Measurements from ENCODE around the gene SLC27A5. TPM values are rescaled to one million over a fixed set of nuclear protein-coding genes. Genes with fewer than 3 reads are reported as not detected.
A peak's percentile ranks its signal among the peaks of the same experiment; 100 is the strongest.

The SLC27A5 gene
- total and polyA plus RNA-seq, 2 of the 13 experiments (the other 11 are each of a cell fraction or from before 2014, with no cell fraction given): 30.3 to 40.2 TPM

- TF ChIP-seq HBP1 (CRISPR knock-in tag; IDR thresholded peaks at IDR 0.05; ENCODE audit: low read depth): no peak
- TF ChIP-seq PLSCR1 (CRISPR knock-in tag; IDR thresholded peaks at IDR 0.05; ENCODE audit: borderline replicate concordance): no peak
- no peak for TF ChIP-seq ARID5B (CRISPR knock-in tag; IDR thresholded peaks at IDR 0.05)
- peak; percentile 40 for TF ChIP-seq REPIN1 (CRISPR knock-in tag; IDR thresholded peaks at IDR 0.05; ENCODE audit: borderline replicate concordance, low read depth)
- no peak for TF ChIP-seq MXD1 (CRISPR knock-in tag; IDR thresholded peaks at IDR 0.05)
- no peak for TF ChIP-seq PAXIP1 (CRISPR knock-in tag; conservative IDR thresholded peaks at IDR 0.05)
- peak; percentile 52 for TF ChIP-seq RAD21 (CRISPR knock-in tag; IDR thresholded peaks at IDR 0.05)
- TF ChIP-seq HNRNPLL (IDR thresholded peaks at IDR 0.05; ENCODE audit: low read depth, low read length, poor library complexity, severe bottlenecking): no peak
- no peak for TF ChIP-seq SNAPC2 (CRISPR knock-in tag; IDR thresholded peaks at IDR 0.05)
- TF ChIP-seq HES4 (CRISPR knock-in tag; IDR thresholded peaks at IDR 0.05; ENCODE audit: borderline replicate concordance): 0 out of 2 replicates have a peak, but pooled peaks have one; percentile 75
- TF ChIP-seq ZNF292 (CRISPR knock-in tag; IDR thresholded peaks at IDR 0.05; ENCODE audit: borderline replicate concordance, low read depth): no peak
- TF ChIP-seq ZFP37 (CRISPR knock-in tag; IDR thresholded peaks at IDR 0.05; ENCODE audit: borderline replicate concordance): no peak
- no peak for TF ChIP-seq NR1H2 (CRISPR knock-in tag; IDR thresholded peaks at IDR 0.05; ENCODE audit: borderline replicate concordance, low read depth)
- TF ChIP-seq MYC (CRISPR knock-in tag; IDR thresholded peaks at IDR 0.05; ENCODE audit: borderline replicate concordance): peak; percentile 77
- TF ChIP-seq ZNF674 (CRISPR knock-in tag; IDR thresholded peaks at IDR 0.05; ENCODE audit: low read depth): no peak
- TF ChIP-seq RBM39 (IDR thresholded peaks at IDR 0.05; ENCODE audit: low read depth, low read length, poor library complexity, severe bottlenecking): peak; percentile 89
- TF ChIP-seq NFYB (CRISPR knock-in tag; IDR thresholded peaks at IDR 0.05): no peak
Measured at GRCh38 chr19:58558623-58559274, 47.0 kb upstream of the SLC27A5 start (continued).

All from HepG2 (cell line).